IPS DF 19.7 (cell line): ENCODE measurements around the gene NANOS3.

Experiments
- DNase-seq: peaks from one replicate; pipeline ENCODE4 v3.0.0-alpha.2; 2013; ENCODE audit warnings: low read depth, low spot score

The NANOS3 gene

DNA sequence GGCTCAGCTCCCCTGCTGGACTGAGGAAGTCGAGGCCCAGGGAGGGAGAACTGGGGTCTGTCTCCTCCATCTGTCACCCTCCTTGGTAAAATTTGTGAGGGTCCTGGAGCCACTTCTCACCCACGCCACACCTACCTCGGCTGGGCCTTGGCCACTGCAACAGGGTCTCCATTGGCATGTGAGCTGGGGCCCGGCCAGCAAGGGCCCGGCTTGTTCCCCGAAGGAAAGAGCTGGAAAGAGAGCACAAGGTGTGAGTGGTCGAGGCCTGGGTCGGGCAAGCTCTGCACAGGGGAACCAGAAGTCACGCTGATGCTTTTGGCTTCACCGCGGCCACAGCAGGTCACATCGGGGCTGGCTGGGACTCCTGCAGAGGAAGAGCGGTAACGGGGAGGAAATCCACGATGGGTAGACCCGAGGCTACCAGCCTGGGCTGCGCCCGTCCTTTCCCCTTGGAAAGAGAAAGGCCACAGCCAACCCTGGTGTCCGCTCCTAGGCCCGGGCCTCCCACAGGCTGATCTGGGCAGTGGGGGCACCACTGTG, 9.0 kb downstream of the NANOS3 start:
- no peak for DNase-seq

DNA sequence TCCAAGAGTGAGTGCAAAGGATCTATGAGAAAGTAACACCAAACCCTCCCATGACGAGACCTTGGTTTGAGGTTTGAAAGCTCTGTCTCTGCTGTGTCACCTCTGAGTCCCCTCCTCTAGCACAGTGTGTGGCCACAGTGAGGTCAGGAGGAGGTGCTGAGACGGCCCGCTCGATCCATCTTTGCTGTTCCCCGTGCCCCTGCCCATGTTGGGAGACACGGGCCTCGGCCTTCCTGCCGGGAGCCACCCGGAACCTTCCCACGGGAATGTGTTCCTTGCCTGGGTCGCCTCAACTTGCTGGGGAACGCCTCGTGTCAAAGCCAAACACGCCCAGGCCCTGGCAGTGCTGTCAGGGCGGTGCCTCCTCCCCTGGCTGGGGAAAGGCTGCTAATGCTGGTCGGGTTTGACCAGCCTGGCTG, 10.1 kb downstream of the NANOS3 start:
- no peak for DNase-seq

DNA sequence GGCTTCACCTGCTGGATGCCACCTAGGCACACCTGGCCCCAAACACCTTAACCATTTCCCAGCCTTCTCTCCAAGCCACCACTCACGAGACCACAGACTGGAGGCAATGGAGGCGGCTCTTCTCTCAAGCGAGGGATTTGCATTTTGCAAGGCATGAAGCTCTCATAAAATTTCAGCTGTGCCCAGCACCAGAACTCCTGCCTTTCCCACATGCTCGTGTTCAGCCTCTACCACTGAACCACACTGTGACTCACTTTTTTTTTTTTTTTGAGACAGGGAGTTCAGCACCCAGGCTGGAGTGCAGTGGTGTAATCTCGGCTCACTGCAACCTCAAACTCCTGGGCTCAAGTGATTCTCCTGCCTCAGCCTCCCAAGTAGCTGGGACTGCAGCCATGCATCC, 10.6 kb downstream of the NANOS3 start:
- DNase-seq = no peak

DNA sequence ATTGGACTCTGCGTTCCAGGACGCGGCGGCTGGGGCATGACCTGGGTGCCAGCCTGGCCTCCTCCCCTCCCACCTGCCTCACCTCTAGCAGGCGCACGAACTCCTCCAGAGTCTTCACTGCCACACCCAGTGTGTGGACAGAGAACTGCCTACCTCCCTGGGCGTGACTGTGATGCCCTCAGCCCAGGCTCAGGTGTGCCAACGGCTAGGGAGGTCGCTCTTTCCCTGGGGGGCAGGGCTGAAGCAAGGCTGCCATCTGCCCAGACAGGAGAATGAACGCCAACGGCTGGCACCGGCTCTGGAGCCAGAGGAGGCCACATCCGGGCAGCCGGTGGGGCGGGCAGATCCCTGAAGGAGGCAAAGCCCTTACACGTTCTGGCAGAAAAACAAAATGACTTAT, 11.3 kb downstream of the NANOS3 start:
- DNase-seq = no peak

DNA sequence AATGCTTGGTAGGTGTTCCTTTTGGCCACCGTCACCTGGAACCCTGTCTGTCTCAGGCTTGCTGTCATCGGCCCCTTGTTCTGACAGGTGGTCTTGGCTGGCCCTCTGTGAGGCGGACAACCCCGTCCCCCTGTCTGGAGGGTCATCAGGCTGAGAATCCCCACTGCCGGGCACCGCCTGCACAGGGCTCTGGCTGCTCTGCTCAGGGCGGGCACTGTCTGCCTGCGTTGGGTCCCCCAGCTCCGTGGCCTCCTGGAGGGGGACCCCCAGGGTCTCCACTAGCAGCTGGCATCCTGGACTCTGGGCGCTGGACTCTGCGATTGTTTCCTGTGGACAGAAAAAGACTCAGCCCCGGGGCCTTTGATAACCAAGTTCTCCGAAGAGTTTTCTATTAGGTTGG, 13.2 kb downstream of the NANOS3 start:
- DNase-seq = no peak

DNA sequence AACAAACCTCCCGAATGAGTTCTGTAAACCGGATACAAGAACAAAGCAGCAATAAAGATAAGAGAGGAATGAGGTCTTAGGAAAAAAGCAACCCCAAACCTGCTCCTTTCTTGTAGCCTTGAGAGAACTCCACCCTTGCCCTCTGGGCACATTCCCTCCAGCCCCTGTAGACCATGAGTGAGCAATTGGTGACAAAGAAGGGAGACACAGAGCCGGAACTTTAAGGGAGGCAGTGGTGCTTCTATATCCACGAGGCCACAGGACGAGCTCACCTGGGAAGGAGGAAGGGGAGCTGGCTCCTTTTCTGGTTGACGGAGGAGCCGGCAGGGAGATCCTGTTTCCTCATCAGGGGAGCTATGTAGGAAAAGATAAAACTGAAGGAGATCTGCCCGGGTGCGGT, 15.9 kb downstream of the NANOS3 start:
- DNase-seq = no peak

DNA sequence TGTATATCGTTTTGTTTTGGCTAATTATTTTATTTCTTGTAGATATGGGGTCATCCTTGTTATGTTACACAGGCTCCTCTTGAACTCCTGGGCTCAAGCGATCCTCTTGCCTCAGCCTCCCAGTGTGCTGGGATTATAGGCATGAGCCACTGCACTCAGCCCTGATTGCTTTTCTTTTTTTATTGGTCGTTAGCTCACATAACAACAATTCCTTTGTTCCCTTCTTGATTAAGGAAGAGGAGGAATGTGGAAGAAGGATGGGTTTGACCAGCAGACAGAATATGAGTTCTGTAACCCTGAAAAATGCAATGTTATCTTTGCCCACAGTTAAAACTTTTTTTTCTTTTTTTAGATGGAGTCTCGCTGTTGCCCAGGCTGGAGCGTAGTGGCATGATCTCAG, 17.6 kb downstream of the NANOS3 start:
- no peak for DNase-seq

DNA sequence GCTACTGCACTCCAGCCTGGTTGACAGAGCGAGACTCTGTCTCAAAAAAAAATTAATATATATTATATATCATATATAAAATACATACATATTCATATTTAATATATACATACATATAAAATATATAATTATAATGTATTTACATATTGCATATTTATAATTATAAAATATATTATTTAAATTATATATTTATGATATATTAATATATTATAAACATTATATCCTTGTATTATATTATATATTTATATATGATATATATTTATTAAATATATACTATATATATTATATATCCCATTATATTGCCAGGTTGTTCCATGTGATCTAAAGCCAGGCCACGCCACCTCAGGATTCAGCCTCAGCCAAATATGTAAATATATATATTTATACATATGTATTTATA, 19.3 kb downstream of the NANOS3 start:
- DNase-seq = no peak

DNA sequence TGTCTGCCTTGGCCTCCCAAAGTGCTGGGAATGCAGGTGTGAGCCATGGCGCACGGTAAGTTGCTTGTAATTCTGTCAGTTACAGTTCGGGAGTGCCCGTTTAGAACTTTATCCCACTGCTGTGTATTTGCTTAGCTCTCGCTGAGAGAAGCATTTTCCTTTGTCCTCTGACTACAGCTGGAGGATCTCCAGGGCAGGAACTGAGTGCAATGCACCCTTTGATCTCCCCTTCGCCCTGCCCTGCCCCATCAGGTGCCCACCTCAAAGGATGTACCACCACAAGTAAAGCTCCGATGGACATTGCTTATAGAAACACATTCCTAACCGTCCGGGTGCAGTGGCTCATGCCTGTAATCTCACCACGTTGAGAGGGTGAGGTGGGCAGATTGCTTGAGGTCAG, 22.5 kb downstream of the NANOS3 start:
- DNase-seq = no peak

DNA sequence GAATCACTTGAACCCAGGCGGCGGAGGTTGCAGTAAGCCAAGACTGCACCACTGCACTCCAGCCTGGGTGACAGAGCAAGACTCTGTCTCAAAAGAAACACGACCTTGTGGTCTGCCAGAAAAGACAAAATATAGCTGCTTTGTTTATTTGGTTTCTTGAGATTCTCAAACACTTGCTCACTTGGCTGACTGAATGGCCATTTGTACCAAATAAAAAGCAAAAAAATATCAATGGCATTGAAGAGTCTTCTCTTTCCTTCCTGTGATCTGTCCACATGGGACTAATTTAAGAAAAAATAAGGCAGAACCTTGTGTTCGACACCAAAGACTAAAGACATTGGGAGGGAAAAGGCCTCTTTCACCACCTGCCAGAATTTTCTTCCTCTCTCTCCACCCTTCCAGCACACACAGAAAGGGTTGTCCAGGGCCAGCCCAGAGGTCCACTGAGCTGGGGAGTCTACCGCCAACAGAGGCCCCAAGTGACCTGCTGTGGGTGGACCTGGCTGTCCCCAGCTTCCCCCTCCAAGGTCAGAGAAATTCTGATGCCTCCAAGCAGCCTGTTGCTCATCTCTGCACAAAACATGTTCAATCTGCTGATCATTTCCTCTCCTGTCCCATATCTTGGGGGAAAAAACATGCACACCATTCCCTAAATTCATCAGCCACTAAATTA, 23.1 kb downstream of the NANOS3 start:
- no peak for DNase-seq

DNA sequence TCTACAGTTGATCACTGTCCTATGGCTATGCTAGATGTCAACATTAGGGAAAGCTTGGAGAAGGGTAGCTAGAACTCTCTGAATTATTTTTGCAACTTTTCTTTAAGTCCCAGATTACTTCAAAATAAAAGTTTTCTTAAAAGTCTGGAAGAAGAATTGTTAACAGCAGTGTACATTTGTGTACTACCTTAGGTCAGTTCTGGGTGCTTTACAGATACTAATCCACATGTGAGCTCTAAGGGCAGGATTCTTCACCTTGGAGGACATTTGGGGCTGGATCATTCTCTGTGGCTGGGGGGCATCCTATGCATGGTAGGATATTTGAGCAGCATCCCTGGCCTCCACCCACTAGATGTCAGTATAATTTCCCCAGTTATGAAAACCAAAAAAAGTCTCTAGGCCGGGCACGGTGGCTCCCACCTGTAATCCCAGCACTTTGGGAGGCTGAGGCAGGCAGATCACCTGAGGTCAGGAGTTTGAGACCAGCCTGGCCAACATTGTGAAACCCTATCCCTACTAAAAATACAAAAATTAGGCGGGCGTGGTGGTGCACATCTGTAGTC, 26.1 kb downstream of the NANOS3 start:
- DNase-seq = no peak

DNA sequence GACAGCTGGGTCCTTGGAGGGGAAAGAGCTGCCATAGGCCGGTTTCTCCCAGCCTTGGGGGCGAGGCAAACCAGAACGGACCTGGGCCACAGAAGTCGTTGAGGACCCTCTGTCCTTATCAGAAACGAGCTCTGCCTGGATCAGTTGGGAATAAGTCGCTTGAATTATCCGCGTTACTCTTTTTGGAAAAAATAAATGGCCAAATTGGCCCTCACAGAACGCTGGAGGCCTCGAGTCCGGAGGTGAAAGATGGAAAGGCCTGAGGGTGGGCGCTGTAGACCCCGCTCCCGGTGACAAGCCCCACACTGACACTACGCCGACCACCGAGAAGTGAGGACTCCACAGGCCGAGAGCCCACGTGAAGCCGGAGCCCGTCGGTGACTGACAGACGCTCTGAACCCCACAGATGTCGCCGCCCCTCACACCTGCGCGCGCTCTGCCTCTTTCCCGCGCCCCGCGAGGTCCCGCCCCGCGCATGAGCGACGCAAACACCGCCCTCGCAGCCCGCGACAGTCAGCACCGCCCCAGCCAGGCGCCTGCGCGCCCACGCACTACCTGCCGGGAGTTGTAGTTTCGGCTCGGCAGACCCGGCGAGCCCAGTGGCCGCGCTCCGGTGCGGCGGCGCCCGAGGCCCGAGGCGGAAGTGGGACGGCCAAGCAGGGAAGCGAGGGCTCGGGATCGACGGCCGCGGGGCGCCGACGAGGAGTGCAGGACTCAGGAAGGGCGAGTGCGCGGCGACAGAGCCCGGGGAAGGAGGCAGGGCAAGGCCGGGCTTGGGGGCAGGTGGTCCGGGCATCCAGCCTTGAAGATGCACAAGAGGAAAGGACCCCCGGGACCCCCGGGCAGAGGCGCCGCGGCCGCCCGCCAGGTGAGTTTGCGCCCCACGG, 28.9 kb downstream of the NANOS3 start, which contains the start of the genes BRME1 and CC2D1A:
Gene BRME1 (minus strand): TSS at position 484 of the 887 bp plus-strand sequence. CDS start 1,225 bp downstream, outside the sequence.
Gene CC2D1A (plus strand): TSS at position 568 of the 887 bp plus-strand sequence. CDS start 241 bp downstream, at position 809.
- DNase-seq = peak; percentile 61

DNA sequence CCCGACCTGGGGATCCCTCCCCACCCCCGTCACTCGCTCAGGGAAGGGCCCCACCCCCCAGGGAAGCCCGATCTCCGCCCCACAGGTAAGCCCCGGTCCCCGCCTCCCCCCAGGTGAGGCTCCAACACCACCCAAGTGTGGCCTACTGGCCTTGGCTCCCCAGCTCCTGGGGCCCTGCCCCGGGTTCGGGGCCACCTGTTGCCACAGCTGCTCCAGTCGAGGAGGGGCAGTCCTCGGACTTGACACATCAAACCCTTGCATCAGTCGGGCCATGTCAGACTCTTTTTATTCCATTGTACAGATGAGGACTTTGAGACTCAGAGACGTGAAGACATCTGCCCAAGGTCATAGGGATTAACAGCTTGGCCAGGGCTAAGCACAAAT, 29.6 kb downstream of the NANOS3 start:
- no peak for DNase-seq

DNA sequence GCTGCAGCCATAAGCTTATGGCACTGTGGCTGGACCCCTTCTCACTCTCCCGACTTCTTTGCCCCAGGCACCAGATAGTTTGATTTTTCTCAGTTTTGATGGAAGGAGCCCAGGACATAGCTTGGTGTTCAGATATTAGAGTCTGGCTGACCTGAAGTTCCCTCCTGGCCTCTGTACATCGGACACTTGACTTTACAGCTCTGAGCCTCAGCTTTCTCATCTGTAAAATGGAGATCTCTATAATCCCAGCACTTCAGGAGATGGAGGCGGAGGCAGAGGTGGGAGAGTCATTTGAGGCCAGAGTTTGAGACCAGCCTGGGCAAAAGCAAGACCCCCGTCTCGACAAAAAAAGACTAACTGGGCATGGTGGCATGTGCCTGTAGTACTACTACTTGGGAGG, 30.0 kb downstream of the NANOS3 start:
- DNase-seq = no peak

DNA sequence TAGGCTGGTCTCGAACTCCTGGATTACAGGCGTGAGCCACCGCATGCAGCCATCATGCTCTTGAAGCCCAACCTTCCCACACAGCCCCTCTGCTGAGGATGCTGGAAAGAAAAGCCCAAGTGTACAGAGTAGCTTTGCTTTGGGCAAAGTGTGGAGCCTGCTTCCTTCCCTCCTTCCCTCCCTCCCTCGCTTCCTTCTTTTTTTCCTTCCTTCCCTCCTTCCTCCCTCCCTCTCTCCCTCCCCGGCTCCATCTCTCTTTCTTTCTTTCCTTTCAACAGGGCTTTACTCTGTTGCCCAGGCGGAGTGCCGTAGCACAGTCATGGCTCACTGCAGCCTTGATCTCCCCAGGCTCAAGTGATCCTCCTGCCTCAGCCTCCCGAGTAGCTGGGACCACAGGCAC, 31.7 kb downstream of the NANOS3 start:
- no peak for DNase-seq

DNA sequence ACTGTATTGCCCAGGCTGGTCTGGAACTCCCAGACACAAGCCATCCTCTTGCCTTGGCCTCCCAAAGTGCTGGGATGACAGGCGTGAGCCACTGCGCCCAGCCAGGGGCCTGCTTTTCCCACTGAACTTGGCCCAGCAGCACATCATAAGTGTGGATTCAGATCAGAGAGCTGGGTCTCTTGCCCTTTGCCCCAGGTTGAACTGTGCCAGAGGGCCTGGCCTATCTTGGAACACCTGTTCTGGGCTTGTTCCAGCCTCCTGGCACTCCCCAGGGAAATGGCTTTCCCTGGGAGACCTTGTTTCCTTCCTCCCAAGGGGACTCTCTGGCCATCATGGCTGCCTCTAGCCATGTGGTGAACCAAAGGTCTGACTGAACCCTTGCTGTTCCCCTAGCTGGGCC, 32.5 kb downstream of the NANOS3 start:
- DNase-seq = no peak

DNA sequence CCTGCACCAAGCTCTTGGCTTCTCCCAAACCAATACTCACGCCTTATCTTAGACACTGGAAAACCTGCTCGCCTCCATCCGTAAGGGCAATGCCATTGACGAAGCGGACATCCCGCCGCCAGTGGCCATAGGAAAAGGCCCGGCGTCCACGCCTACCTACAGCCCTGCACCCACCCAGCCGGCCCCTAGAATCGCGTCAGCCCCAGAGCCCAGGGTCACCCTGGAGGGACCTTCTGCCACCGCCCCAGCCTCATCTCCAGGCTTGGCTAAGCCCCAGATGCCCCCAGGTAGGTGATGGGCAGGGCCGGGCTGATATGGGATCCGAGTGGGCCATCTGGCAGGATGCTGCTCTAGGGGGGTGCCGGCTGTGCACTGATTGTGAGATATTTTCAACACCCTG, 36.4 kb downstream of the NANOS3 start:
- DNase-seq = no peak

DNA sequence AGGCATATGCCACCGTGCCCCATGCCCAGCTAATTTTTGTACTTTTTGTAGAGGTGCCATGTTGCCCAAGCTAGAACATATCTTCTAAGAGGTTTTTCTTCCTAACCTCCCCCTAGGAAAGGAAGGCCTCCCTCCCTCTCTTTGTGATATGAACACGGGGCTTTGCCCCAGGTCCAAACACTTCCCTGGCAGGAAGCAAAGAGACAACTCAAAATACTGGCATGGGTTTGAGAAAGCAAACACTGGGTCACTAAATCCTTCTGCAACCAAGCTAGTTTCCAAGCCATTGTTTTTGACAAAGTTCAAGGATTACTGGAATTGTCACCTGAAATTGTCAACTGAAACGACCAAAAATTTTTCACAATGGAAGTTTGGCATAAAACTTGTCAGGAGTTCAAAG, 37.8 kb downstream of the NANOS3 start:
- no peak for DNase-seq

DNA sequence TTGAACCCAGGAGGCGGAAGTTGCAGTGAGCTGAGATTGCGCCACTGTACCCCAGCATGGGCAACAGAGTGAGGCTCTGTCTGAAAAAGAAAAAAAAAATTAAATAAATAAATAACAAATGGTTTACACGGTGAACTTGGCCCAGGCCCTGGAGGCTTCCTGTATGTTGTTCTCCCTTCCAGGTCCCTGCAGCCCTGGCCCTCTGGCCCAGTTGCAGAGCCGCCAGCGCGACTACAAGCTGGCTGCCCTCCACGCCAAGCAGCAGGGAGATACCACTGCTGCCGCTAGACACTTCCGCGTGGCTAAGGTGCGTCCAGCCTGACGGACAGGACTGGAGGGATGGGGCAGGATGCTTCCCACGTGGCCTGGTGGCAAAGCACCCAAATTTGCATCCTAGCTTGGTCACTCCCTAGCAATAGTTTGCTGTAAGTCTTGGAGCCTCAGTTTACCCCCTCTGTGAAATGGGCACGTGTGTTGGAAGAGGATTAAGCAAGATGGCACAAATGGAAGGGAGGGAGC, 41.0 kb downstream of the NANOS3 start:
- no peak for DNase-seq

DNA sequence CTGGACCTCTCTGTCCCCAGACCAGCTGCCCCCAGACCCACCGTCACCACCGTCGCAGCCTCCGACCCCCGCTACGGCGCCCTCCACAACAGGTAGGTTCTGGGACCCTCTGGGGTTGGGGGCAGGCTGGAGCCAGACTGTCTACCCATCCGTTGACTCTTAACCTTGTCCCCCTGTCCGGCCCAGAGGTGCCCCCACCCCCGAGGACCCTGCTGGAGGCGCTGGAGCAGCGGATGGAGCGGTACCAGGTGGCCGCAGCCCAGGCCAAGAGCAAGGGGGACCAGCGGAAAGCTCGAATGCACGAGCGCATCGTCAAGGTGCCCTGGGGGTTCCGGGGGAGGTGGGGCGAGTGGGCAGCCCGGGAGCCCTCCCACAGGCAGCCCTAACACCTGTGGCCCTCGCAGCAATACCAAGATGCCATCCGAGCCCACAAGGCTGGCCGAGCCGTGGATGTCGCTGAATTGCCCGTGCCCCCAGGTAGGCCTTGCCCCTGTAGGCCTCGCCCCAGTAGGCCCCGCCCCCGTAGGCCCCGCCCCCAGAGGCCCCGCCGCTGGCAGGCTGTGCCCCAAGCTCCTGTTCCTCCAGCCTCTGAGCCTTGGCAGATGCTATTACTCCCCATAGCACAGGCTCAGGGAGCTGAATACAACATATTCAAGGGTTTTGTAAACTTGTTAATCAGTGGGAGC, 41.9 kb downstream of the NANOS3 start:
- DNase-seq = no peak

DNA sequence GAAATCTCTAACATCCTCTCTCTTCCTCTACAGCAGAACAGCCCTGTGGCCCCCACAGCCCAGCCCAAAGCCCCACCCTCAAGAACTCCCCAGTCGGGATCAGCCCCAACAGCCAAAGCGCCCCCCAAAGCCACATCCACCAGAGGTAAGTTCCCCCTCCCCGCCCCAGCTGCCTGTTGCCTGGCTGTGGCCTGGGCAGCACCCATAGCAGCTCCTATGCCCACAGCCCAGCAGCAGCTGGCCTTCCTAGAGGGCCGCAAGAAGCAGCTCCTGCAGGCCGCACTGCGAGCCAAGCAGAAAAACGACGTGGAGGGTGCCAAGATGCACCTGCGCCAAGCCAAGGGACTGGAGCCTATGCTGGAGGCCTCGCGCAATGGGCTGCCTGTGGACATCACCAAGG, 43.6 kb downstream of the NANOS3 start:
- DNase-seq = no peak
